Peyer's patch (tissue), 4 donors: ENCODE measurements around the gene AKAP5. TPM values are rescaled to one million over a fixed set of nuclear protein-coding genes. Genes with fewer than 3 reads are reported as not detected.

Source experiments
- DNase-seq, 3 donors: peaks; one replicate each; pipeline ENCODE4 v3.0.0-alpha.2; 2017 to 2019
- H3K27ac ChIP-seq, 4 donors: fragments of 200-600 bp; sonication (generic); one replicate each; pipeline ENCODE4 v1.5.1; 2016 to 2019
- H3K27me3 ChIP-seq, 2 donors: fragments of 200-600 bp; sonication (generic); one replicate each; pipeline ENCODE4 v1.5.1; 2019
- H3K36me3 ChIP-seq, 3 donors: fragments of 200-600 bp; sonication (generic); one replicate each; pipeline ENCODE4 v1.5.1; 2016 to 2019
- H3K4me1 ChIP-seq, 4 donors: fragments of 200-600 bp; sonication (generic); one replicate each; pipeline ENCODE4 v1.5.1; 2016 to 2019
- H3K4me3 ChIP-seq, 4 donors: fragments of 200-600 bp; sonication (generic); 1 replicate in 3 of 4; 2 replicates in 1 of 4; pipeline ENCODE4 v1.5.1; 2016 to 2019; ENCODE audit warnings: mild to moderate bottlenecking in 1 of 4
- H3K9me3 ChIP-seq, 4 donors: fragments of 200-600 bp; sonication (generic); one replicate each; pipeline ENCODE4 v1.5.1; 2016 to 2019; ENCODE audit warnings: mild to moderate bottlenecking in 1 of 4
- POLR2A ChIP-seq, 2 donors: fragments of 450-650 bp; IDR thresholded peaks; one replicate each; pipeline ENCODE4 v1.5.1; 2017; ENCODE audit warnings: antibody characterized with exemption in 2 of 2, mild to moderate bottlenecking in 2 of 2, moderate library complexity in 2 of 2
- total RNA-seq, 4 donors: library from RNA; depleted of rRNA; stranded (reverse); fragments of >200 nt; gene quantifications; one replicate each; pipeline ENCODE4 v1.1.0, GENCODE V29; 2016
- TF ChIP-seq, protein P1 (sequence below), 6 experiments: fragments of 450-650 bp in 4 of 6; fragments of 200-600 bp in 2 of 6; sonication (generic) in 1 of 6; IDR thresholded peaks; one replicate each; pipeline ENCODE4 v1.5.1; 2017 to 2019; ENCODE audit warnings: antibody characterized with exemption in 6 of 6, mild to moderate bottlenecking in 3 of 6, moderate library complexity in 1 of 6

The AKAP5 gene
- total RNA-seq, 4 donors from 2014 or later = 0.57 to 2.8 (median 2.4) TPM

DNA sequence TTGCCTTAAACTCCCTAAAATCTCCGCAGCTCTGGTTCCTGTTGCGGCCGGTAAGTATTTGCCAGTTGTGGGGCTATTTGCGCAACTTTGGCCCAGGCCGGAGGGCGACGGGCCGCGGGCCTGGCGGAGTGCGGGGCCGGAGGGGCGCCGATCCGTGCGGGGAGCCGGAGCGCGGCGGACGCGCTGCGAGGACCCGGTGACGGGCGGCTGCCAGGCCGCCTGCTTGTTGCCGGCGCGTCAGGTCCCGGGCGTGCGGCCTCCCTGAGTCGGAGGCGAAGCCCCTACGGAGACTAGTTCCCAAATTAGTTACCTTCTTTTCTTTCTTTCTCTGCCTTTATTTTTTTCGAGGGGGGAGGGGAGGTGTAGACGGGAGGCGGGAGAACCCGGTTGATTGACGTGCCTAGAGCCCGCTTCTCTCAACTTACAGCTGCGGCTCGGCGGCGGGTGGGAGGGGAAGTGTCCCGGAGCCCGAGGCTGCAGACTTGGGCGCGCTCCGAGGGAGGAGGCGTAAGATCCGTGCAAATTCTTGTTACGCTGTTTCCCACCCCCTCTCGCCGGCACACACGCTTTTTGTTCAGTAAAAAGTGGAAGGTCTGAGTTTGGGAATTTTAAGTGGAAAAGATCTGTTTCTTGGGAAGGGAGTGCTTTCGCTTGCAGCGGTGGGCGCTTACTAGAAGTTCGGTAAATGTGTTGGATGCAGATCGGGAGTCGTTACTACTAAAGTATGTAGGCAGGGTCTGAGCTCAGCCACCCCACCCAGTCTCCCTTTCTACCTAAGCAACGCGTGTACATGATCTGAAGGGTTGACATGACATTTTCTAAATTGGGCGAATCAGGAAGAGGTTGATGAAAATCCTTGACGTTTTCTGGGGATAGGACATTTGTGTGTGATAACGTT, 39.8 kb downstream of the AKAP5 start:
- Histone ChIP-seq H3K9me3 (no peaks in the 10 kb centered on the region), H3K27me3 (no peaks in the 10 kb centered on the region), H3K27ac (peak overlapping the region; percentile 98 to 100 (median 99)), H3K4me1 (peaks cover 5 to 57% (median 31%) of the 10 kb centered on the region in 4 donors), H3K4me3 (peak overlapping the region; percentile 81 to 91 (median 90)), H3K36me3 (no peaks in the 10 kb centered on the region)
- peak; percentile 88 to 95 (median 89) for DNase-seq
- TF ChIP-seq, protein P1, sequence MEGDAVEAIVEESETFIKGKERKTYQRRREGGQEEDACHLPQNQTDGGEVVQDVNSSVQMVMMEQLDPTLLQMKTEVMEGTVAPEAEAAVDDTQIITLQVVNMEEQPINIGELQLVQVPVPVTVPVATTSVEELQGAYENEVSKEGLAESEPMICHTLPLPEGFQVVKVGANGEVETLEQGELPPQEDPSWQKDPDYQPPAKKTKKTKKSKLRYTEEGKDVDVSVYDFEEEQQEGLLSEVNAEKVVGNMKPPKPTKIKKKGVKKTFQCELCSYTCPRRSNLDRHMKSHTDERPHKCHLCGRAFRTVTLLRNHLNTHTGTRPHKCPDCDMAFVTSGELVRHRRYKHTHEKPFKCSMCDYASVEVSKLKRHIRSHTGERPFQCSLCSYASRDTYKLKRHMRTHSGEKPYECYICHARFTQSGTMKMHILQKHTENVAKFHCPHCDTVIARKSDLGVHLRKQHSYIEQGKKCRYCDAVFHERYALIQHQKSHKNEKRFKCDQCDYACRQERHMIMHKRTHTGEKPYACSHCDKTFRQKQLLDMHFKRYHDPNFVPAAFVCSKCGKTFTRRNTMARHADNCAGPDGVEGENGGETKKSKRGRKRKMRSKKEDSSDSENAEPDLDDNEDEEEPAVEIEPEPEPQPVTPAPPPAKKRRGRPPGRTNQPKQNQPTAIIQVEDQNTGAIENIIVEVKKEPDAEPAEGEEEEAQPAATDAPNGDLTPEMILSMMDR (IDR thresholded peaks at IDR 0.05) = no peak
- no peak for TF ChIP-seq POLR2A (IDR thresholded peaks at IDR 0.05)

DNA sequence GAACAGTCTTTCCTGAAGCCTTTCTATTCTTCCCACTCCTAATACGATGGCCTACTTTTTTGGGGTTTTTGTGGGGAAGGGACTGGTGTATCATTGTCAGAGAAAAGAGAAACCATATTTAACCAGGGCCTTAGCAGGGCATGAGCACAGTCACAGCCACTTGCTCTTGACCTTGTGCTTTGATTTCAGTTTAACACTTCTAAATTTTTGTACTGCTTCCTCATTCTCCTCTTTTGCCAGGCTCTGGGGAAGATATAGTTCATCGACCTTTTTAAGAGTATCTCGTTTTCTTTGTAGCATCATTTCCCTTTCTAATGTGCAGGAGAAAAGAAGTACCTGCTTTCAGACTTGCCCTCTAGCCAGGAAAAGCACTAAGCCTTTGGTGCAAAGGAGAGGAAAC, 41.4 kb downstream of the AKAP5 start:
- no peaks in the 10 kb centered on the region for H3K36me3 ChIP-seq
- peak overlapping the region in 3 of 4 donors; percentile 89 to 91 (median 90) for H3K4me3 ChIP-seq
- TF ChIP-seq, protein P1 (IDR thresholded peaks at IDR 0.05) = no peak
- TF ChIP-seq POLR2A (IDR thresholded peaks at IDR 0.05) = no peak
- H3K4me1 ChIP-seq = peaks cover 4 to 57% (median 24%) of the 10 kb centered on the region in 4 donors
- no peaks in the 10 kb centered on the region for H3K9me3 ChIP-seq
- no peak for DNase-seq
- H3K27me3 ChIP-seq = no peaks in the 10 kb centered on the region
- peak overlapping the region; percentile 26 to 100 (median 98) for H3K27ac ChIP-seq

DNA sequence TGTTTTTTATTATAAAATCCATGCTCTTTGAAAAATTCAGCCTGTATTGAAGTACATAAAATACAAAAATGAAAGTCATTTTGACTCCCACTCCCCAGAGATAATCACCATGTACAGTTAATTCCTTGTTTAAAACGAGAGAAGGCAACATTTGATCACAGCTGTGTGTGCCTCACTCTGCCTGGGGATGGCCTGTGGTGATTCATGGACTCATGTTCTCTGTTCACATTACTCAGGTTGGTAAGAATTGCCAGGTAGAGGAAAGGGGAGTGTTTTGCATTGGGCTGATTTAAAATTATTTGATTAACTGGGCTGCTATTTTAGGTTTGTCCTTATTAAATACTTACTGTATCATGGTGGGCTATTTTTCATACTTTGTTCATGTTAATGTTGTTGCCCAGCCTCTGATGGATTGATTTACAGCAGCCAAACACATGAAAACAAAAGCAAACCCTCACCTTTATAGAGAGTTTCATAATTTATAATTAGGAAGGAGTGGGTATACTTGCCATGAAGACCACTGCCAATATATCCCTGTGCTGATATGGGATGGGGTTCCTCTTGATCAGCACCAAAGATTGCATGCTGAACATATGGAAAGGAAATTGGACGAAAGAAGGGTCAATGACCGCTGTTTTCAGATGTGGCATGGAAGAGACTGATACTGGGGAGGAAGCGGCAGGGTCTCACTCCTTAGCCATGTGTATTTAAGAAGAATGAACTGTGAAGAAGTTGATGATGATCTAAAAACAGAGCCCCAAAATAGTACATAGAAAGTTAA, 42.3 kb downstream of the AKAP5 start:
- no peaks in the 10 kb centered on the region for H3K36me3 ChIP-seq
- H3K27ac ChIP-seq = peak overlapping the region in 2 of 4 donors; percentile 12 to 100
- H3K4me3 ChIP-seq = no peak overlapping the region
- peak in 1 of 3 donors; percentile 55 for DNase-seq
- peaks cover 0 to 57% (median 22%) of the 10 kb centered on the region in 4 donors for H3K4me1 ChIP-seq
- H3K9me3 ChIP-seq = no peaks in the 10 kb centered on the region
- no peaks in the 10 kb centered on the region for H3K27me3 ChIP-seq
- no peak for TF ChIP-seq POLR2A (IDR thresholded peaks at IDR 0.05)
- TF ChIP-seq, protein P1 (IDR thresholded peaks at IDR 0.05) = no peak

DNA sequence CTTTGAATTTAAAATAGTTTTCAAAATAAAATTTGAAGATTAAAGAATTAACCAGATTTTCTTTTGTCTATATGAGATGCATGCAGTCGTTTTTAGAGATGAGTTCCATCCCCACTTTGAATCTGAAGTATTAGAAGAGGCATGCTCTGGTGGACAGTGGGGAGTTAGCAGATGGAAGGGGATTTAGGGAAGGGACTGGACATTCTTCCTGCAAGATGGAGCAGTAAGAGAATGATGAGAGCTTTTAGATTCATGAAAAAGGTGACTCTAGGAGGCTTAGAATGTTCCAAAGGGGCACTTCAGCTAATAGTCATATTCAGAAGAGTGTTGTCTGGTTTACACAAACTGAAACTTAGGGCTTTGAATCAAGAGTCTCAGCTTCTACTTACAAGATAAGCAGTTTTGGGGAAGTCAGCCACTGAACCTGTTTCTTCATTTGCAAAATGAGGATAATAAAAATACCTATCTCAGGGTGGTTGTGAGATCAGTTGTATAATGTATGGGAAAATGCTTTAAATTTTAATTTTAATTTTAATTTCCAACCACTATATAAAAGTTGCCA, 43.0 kb downstream of the AKAP5 start:
- Histone ChIP-seq H3K9me3 (no peaks in the 10 kb centered on the region), H3K36me3 (no peaks in the 10 kb centered on the region), H3K4me1 (peaks cover 0 to 56% (median 22%) of the 10 kb centered on the region in 4 donors), H3K27ac (peak overlapping the region in 1 of 4 donors; percentile 100), H3K27me3 (no peaks in the 10 kb centered on the region), H3K4me3 (no peak overlapping the region)
- no peak for DNase-seq
- TF ChIP-seq, protein P1 (IDR thresholded peaks at IDR 0.05) = no peak
- no peak for TF ChIP-seq POLR2A (IDR thresholded peaks at IDR 0.05)

DNA sequence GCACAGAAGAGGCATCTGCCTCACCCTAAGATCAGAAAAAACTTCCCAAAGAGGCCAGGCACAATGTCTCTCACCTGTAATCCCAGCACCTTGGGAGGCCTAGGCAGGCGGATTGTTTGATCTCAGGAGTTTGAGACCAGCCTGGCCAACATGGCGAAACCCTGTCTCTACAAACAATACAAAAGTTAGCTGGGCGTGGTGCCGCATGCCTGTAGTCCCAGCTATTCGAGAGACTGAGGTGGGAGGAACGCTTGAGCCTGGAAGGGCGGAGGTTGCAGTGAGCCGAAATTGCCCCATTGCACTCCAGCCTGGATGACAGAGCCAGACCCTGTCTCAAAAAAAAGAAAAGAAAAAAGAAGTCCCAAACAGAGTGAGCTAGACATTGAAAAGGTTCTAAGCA, 43.7 kb downstream of the AKAP5 start:
- H3K9me3 ChIP-seq = no peaks in the 10 kb centered on the region
- no peaks in the 10 kb centered on the region for H3K27me3 ChIP-seq
- peaks cover 0 to 56% (median 22%) of the 10 kb centered on the region in 4 donors for H3K4me1 ChIP-seq
- H3K36me3 ChIP-seq = no peaks in the 10 kb centered on the region
- no peak overlapping the region for H3K4me3 ChIP-seq
- no peak for DNase-seq
- TF ChIP-seq, protein P1 (IDR thresholded peaks at IDR 0.05) = no peak
- no peak for TF ChIP-seq POLR2A (IDR thresholded peaks at IDR 0.05)
- H3K27ac ChIP-seq = peak overlapping the region in 1 of 4 donors; percentile 39
